SH-SY5Y (cell line): ENCODE measurements around the gene TTC13.

Experiments used
- GATA2 ChIP-seq: IDR thresholded peaks from 2 replicates; pipeline ENCODE4 v1.6.1; 2011; ENCODE audit warnings: mild to moderate bottlenecking, low read depth, low read length
- GATA3 ChIP-seq: IDR thresholded peaks from 2 replicates; pipeline ENCODE4 v1.6.1; 2011; ENCODE audit warnings: low read depth, mild to moderate bottlenecking, low read length, moderate library complexity

Gene TTC13

GRCh38 chr1:230867101-230867902 lies 111.4 kb downstream of the TTC13 start:
- TF ChIP-seq GATA2 (no peak), GATA3 (no peak)

DNA sequence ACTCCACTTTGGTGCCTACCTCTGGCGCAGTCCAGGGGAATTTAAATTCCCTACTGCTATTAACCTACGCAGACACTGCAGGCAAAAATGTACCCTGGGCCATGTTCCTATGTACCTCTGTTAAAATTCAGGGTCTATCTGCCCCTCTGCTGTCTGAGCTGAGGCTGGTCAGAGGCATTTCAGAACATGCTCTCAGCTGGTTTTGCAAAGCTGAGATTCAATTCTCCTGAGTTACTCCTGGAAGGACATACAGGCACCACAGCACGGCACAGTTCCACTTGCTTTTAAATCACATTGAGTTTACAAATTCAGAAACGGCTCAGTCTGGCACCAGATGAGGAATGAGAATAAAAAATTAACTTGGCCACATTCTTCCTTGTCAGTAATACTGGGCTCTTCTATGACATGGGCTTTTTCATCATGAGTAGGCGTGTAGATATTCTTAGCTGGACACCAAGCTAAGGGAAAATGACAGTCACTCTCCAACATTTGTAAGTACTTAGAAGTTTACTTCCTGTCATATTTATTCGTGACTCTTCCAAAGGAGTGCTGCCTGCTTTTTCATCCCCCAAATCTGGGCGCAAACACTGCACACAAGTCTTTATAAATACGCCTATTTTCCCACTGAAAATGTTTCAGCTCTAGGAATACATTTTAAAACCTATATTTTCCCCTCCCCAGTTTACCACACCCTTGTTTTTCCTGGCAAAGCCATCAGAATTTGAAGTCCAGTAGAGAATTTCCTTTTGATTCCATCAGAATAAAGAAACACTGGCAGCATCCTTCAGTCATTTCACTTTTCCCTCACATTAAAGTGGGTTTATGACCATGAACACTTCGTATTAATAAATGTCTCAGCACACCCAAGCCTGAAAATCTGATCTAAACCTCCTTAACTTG lies 112.2 kb downstream of the TTC13 start:
- TF ChIP-seq GATA2 (no peak), GATA3 (no peak)

DNA sequence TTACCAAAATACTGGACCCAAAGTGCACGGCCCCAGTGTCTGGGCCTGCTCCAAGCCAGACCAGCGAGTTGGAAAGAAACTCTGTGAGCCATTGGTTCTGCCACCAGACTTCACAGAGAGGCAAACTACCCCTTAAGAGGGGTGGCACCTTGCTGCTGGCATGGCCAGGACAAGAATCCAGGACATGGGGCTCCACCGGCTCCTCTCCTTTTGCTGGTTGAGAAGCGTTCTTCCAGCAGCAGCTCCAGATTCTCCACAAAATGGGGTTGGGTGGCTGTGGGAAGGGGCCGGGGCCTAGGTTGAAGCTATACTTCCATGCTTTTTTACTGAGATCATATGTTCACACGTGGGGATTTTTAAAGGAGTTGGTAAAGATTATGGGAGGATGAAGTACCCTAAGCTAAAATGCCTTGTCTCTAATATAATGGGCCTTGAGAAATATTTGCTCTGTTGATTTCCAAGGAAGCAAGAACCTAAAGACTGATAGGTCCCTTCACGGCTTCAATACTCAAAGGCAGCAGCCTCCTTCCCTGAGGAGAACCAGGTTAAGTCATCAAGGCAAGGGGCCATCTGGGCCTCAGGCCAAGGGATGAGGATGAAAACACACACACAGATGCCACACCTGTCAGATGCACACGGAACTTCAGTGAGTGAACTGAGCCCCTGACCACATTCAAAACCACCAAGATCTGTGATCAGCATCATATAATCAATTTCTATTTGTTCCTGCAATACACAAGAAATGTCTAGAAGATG lies 113.4 kb downstream of the TTC13 start:
- TF ChIP-seq GATA3, result no peak
- TF ChIP-seq GATA2, result no peak

- TF ChIP-seq GATA2 (no peak), GATA3 (no peak)
These were observed 114.2 kb downstream of the TTC13 start for GRCh38 chr1:230864441-230864840.

- TF ChIP-seq GATA3 (no peak), GATA2 (no peak)
These were observed 115.2 kb downstream of the TTC13 start for GRCh38 chr1:230863449-230863848.

DNA sequence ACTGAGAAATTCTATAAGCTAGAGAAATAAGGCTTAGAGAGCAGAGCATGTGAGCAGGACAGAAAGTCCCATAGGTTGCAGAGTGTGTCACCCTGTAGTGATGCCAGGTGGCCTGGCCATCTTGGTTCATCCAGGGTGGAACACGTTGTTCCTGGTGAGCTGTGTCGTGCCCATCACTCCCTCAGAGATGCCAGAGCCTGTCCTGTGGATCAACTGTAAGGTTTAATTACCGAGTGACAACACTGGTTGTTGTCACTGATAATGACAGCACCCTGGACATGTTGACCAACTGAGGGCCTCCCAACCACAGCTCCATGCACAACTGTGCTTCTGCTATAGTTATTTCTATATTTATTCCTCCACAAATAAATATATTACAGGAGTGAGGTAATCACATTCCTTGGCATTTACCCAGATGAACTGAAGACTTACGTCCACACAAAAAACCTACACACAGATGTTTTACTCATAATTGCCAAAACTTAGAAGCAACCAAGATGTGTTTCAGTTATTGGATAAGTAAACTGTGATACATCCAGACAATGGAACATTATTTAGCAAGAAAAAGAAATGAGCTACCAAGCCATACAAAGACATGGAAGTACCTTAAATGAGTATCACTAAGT lies 116.6 kb downstream of the TTC13 start:
- TF ChIP-seq GATA3, result no peak
- no peak for TF ChIP-seq GATA2

DNA sequence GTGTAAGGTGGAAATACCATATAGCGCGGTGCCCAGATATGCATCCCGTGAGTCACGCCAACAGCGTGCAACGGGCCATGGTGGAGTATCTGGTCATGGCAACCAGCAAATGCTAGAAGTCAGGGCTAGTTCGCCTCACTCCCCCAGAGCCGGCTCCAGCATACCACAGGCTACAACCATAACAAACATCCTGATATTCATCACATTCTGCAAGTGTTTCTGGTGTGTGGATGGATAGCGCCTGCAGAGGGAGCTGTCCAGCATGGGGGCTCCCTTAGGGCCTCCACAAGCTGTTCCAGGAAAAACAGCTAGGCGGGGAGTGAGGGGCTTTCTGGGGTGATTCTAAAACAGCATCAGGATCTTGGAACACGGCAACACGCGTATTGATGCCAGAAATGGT lies 117.2 kb downstream of the TTC13 start:
- no peak for TF ChIP-seq GATA2
- no peak for TF ChIP-seq GATA3

DNA sequence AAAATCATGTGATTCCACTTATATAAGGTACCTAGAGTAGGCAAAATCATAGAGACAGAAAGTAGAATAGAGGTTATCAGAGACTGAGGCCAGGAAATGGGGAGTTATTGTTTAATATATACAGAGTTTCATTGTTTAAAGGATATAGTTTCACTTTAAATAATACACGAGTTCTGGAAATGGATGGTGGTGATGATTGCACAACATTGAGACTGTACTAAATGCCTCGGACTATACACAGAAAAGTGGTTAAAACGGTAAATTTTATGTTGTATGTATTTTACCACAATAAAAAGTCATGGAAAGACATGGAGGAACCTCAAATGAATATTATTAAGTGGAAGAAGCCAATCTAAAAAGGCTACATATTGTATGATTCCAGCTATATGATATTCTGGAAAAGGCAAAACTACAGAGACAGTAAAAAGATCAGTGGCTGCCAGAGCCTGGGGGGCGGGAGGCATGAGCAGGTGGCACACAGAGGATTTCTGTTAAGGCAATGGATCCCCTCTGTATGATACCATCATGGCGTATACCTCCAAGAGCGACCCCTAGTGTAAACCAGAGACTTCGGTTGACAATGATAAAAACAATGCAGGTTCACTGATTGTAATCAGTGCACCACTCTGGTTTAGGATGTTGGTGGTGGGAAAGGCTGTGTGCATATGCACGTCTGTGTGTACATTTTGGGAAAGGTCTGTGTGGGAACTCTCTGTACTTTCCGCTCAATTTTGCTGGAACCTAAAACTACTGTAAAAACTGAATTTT lies 117.9 kb downstream of the TTC13 start:
- peak; percentile 79 for TF ChIP-seq GATA2
- peak; percentile 44; the same call in 1 of the 2 replicates for TF ChIP-seq GATA3

DNA sequence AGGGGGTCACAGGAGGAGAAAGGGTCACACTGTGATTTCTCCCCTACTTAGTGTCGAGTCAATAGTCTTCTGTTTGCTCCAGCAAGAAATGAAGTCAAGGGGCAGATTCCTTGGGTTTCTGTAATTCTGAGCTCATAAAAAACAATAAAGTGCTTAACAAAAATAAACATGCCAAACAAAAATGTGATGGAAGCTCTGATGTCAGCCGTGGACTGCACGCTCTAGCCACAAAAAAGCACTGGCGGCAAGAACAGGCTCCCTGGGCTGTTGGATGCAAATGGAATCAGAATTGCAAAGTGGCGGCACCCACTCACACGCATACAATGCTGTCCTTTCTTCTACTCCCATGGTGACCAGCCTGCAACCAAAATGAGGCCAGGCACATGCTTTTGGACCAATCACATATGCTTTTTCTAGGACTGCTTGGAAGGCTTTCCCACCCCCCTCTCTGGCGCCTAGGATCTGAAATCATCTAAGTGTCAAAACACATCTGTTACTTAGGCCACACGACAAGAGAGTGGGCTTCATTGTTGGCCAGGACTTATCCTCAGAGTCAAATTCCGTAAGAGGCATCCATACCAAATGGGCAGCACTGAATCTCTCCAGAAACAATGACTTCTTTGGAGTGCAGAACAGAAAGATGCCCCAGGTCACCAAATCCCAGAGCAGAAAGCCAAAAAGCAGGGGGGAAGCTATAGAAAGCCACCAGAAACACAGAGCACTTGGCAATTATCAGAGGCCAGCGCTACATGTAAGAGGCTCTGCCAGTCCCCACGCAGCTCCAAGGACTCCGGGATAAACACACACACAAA lies 119.5 kb downstream of the TTC13 start:
- no peak for TF ChIP-seq GATA2
- no peak for TF ChIP-seq GATA3

DNA sequence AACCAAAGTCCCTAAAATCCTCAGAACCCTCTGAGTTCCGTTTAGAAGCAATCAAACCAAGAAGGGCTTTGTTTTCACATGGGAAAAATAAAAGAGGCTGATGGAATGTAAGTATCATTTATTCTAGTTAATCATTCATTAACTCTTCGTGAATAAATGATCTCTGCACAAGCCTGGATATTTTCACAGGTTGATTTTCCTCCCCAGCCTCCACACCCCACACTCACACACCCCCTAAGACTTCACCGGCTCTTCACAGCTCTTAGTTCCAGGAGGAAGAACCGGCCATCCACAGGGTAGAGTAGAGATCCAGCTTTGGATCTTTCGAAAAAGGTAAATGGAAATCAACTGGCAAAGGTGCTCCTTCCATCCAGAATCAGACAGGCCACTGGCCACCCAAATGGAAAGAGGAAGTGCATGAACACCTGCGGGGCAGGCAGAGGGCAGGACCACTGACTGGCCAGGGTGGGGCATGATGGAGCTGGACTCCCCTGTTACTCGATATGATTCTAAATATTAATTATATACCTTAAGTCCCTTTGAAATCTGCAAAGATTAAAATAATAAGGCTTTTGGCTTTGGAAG lies 120.3 kb downstream of the TTC13 start:
- no peak for TF ChIP-seq GATA3
- TF ChIP-seq GATA2, result no peak

GRCh38 chr1:230857822-230858221 lies 120.8 kb downstream of the TTC13 start:
- no peak for TF ChIP-seq GATA2
- TF ChIP-seq GATA3, result no peak

- TF ChIP-seq GATA3 (no peak), GATA2 (no peak)
These were observed 121.6 kb downstream of the TTC13 start for GRCh38 chr1:230857077-230857476.
